ENCODE measurements around the gene CFAP74.

The CFAP74 gene

GRCh38 chr1:2003541-2004131 is at the start of gene CFAP74:
TSS of gene CFAP74 (minus strand) at chr1:2003786. CDS start at chr1:1990956, 12,830 bp downstream.
- DNase-seq = no peak

- DNase-seq = no peak
Measured at GRCh38 chr1:2053217-2053616, 49.6 kb upstream of the CFAP74 start.

- no peak for DNase-seq
Measured at GRCh38 chr1:2052756-2053155, 49.2 kb upstream of the CFAP74 start.

GRCh38 chr1:2052054-2052679 is 48.6 kb upstream of the CFAP74 start:
- DNase-seq = no peak

GRCh38 chr1:2050793-2051682 is 47.5 kb upstream of the CFAP74 start:
- no peak for DNase-seq

- DNase-seq = no peak
Measured at GRCh38 chr1:2050461-2050792, 46.8 kb upstream of the CFAP74 start.

- peak; percentile 62 to 72 for DNase-seq
Measured at GRCh38 chr1:2049718-2050431, 46.3 kb upstream of the CFAP74 start, which contains the start of gene PRKCZ. TSS of gene PRKCZ (plus strand) at chr1:2050411. CDS start at chr1:2050631, 220 bp downstream.

GRCh38 chr1:2049225-2049717 is 45.7 kb upstream of the CFAP74 start:
- no peak for DNase-seq

GRCh38 chr1:2047749-2048729 is 44.5 kb upstream of the CFAP74 start:
- no peak for DNase-seq

- DNase-seq = no peak
Measured at GRCh38 chr1:2046953-2047748, 43.6 kb upstream of the CFAP74 start.

GRCh38 chr1:2046174-2046917 is 42.8 kb upstream of the CFAP74 start:
- DNase-seq = no peak

GRCh38 chr1:2045468-2046173 is 42.0 kb upstream of the CFAP74 start:
- DNase-seq = no peak

- peak; percentile 24 to 41 for DNase-seq
Measured at GRCh38 chr1:2044510-2045319, 41.1 kb upstream of the CFAP74 start.

GRCh38 chr1:2043886-2044285 is 40.3 kb upstream of the CFAP74 start:
- DNase-seq = no peak

- no peak for DNase-seq
Measured at GRCh38 chr1:2042830-2043773, 39.5 kb upstream of the CFAP74 start.

- no peak for DNase-seq
Measured at GRCh38 chr1:2041887-2042286, 38.3 kb upstream of the CFAP74 start.

GRCh38 chr1:2041305-2041704 is 37.7 kb upstream of the CFAP74 start:
- no peak for DNase-seq
